Measurements from ENCODE around the gene SPATS2. TPM values are rescaled to one million over a fixed set of nuclear protein-coding genes. Genes with fewer than 3 reads are reported as not detected.

SPATS2 gene
- total and polyA plus RNA-seq, 2 donors (not counting 3 experiments of a cell fraction or from before 2014, with no cell fraction given): 55.8 to 66.5 TPM

- DNase-seq (ENCODE audit: low read depth, low spot score) (no peak), FAIRE-seq (no peak)
- no peaks in the 10 kb centered on the region for H3K79me2 ChIP-seq (ENCODE audit: control insufficient read depth, insufficient read depth, low read length)
- no peak overlapping the region for H3K4me3 ChIP-seq (replicated peaks in 1 of 3; ENCODE audit: insufficient read depth in 1 of 3, low read depth in 1 of 3, low read length in 3 of 3)
- BruUV-seq (replicated peaks): no TSS peak
- H3K9me3 ChIP-seq (replicated peaks; ENCODE audit: control insufficient read depth, insufficient read depth, low read length): no peaks in the 10 kb centered on the region
- ChIA-PET CTCF (interaction anchor here (0.6 to 3.8 kb wide), 19 partner anchors 9 to 240 kb away, joined by 3 to 105 read pairs (median 7); partner anchors contain the start of genes PRPH and TROAP), POLR2A (interaction anchor here (0.6 to 1.9 kb wide), 2 partner anchors 18 to 204 kb away, joined by 7 to 9 read pairs; partner anchors contain the start of gene TROAP)
- H4K20me1 ChIP-seq (replicated peaks; ENCODE audit: control insufficient read depth, extremely low read depth, insufficient read depth, low read length): no peaks in the 10 kb centered on the region
- intact Hi-C loops (cut with micrococcal nuclease) (loop anchor here (10.0 kb wide), 1 partner anchor 404 kb away; the partner anchor contains the start of gene TMBIM6), dilution Hi-C loops (cut with MboI; ENCODE audit: extremely low pct_ligation_motif_present, low sequenced_read_pairs) (no loop called here)
- H2AFZ ChIP-seq (ENCODE audit: low read depth, low read length): no peak overlapping the region
- peaks cover 50 to 69% of the 10 kb centered on the region in 2 experiments for H3K27me3 ChIP-seq (ENCODE audit: control insufficient read depth in 2 of 2, insufficient read depth in 2 of 2, low read length in 2 of 2)
- no peak overlapping the region for H3K9ac ChIP-seq (replicated peaks; ENCODE audit: extremely low read depth, insufficient read depth, low read length)
- no peaks in the 10 kb centered on the region for H3K9me1 ChIP-seq (replicated peaks; ENCODE audit: control insufficient read depth, extremely low read depth, insufficient read depth, low read length)
- peaks cover 20% of the 10 kb centered on the region for H3K4me1 ChIP-seq (ENCODE audit: control insufficient read depth, extremely low read depth, insufficient read depth, low read length)
- H3K36me3 ChIP-seq (ENCODE audit: control insufficient read depth in 2 of 2, extremely low read depth in 1 of 2, insufficient read depth in 2 of 2, low read length in 2 of 2): no peaks in the 10 kb centered on the region
- H3K27ac ChIP-seq (ENCODE audit: insufficient read depth, low read depth, low read length): no peak overlapping the region
- no peak overlapping the region for H3K4me2 ChIP-seq (ENCODE audit: insufficient read depth, low read length)
- no peak for TF ChIP-seq GATA2 (IDR thresholded peaks at IDR 0.05; ENCODE audit: insufficient read depth, insufficient read length, low read depth, low read length)
- TF ChIP-seq MAX (IDR thresholded peaks at IDR 0.05; ENCODE audit: insufficient read depth, insufficient read length): no peak
- no peak for TF ChIP-seq FOS (IDR thresholded peaks at IDR 0.05; ENCODE audit: borderline replicate concordance, insufficient read depth, low read length)
- TF ChIP-seq EZH2 (IDR thresholded peaks at IDR 0.05; ENCODE audit: borderline replicate concordance, low read depth, low read length, severe bottlenecking): no peak
- no peak for TF ChIP-seq POLR2A (IDR thresholded peaks at IDR 0.05; ENCODE audit: low read depth, low read length)
- no peak for TF ChIP-seq MYC (IDR thresholded peaks at IDR 0.05; ENCODE audit: low read depth, low read length)
- TF ChIP-seq POLR2AphosphoS5 (IDR thresholded peaks at IDR 0.05; ENCODE audit: insufficient read depth, low read depth, low read length): no peak
- no peak for TF ChIP-seq JUN (IDR thresholded peaks at IDR 0.05; ENCODE audit: borderline replicate concordance, insufficient read depth, insufficient read length, low read depth)
- TF ChIP-seq CTCF (IDR thresholded peaks at IDR 0.05; ENCODE audit: extremely low read depth in 1 of 2, insufficient read depth in 1 of 2, low read depth in 1 of 2, low read length in 2 of 2): no peak
Measured at GRCh38 chr12:49340971-49341776, 26.1 kb upstream of the SPATS2 start.

Measured in endothelial cell of umbilical vein (primary cell).